Mesenchymal stem cell (in vitro differentiated cells and primary cell): ENCODE results near the gene ALDH2.

Experiments
- DNase-seq: peaks from one replicate; pipeline ENCODE4 v3.0.0-alpha.2; 2013
- H2AFZ ChIP-seq: one replicate; pipeline ENCODE4 v1.6.1; 2013; ENCODE audit warnings: low read depth, mild to moderate bottlenecking, control low read depth, inconsistent platforms, low read length, moderate library complexity
- H2AK5ac ChIP-seq: 2 replicates; pipeline ENCODE4 v1.6.1; 2013; ENCODE audit warnings: low read length, moderate library complexity, mild to moderate bottlenecking, inconsistent platforms; ENCODE audit not compliant: severe bottlenecking
- H2BK120ac ChIP-seq: one replicate; pipeline ENCODE4 v1.6.1; 2013; ENCODE audit warnings: low read depth, mild to moderate bottlenecking, inconsistent platforms, low read length, moderate library complexity
- H2BK12ac ChIP-seq, 2 experiments: one replicate each; pipeline ENCODE4 v1.6.1; 2013; ENCODE audit warnings: inconsistent platforms in 2 of 2, low read length in 2 of 2, mild to moderate bottlenecking in 2 of 2, moderate library complexity in 2 of 2, control low read depth in 1 of 2
- H2BK15ac ChIP-seq: one replicate; pipeline ENCODE4 v1.6.1; 2013; ENCODE audit warnings: mild to moderate bottlenecking, low read depth, inconsistent platforms; ENCODE audit not compliant: poor library complexity, severe bottlenecking
- H2BK5ac ChIP-seq: 2 replicates; pipeline ENCODE4 v1.6.1; 2013; ENCODE audit warnings: low read depth, mild to moderate bottlenecking, low read length, control low read depth, inconsistent platforms; ENCODE audit not compliant: poor library complexity, severe bottlenecking
- H3K14ac ChIP-seq, 2 experiments: one replicate each; pipeline ENCODE4 v1.6.1; 2013; ENCODE audit warnings: inconsistent platforms in 2 of 2, low read length in 2 of 2, control low read depth in 1 of 2, mild to moderate bottlenecking in 1 of 2, moderate library complexity in 1 of 2
- H3K18ac ChIP-seq, 2 experiments: one replicate each; pipeline ENCODE4 v1.6.1; 2013; ENCODE audit warnings: inconsistent platforms in 2 of 2, low read length in 2 of 2, control low read depth in 1 of 2, low read depth in 1 of 2, mild to moderate bottlenecking in 1 of 2
- H3K23ac ChIP-seq, 2 experiments: one replicate each; pipeline ENCODE4 v1.6.1; 2013; ENCODE audit warnings: inconsistent platforms in 2 of 2, low read length in 2 of 2, mild to moderate bottlenecking in 2 of 2, moderate library complexity in 2 of 2, control low read depth in 1 of 2
- H3K27ac ChIP-seq: 2 replicates; pipeline ENCODE4 v1.5.1; 2013; ENCODE audit warnings: mild to moderate bottlenecking, moderate library complexity, low read length, control low read depth, inconsistent platforms; ENCODE audit not compliant: poor library complexity, severe bottlenecking
- H3K27me3 ChIP-seq, 2 experiments: 2 replicates each; pipeline versions ENCODE4 v1.6.1 to v1.7.0; 2013; ENCODE audit warnings: low read length in 2 of 2, mild to moderate bottlenecking in 2 of 2, moderate library complexity in 2 of 2, control low read depth in 1 of 2, inconsistent platforms in 1 of 2; ENCODE audit not compliant: control insufficient read depth in 1 of 2, insufficient read depth in 1 of 2
- H3K36me3 ChIP-seq, 2 experiments: 2 replicates each; pipeline versions ENCODE4 v1.6.1 to v1.7.0; 2013; ENCODE audit warnings: low read length in 2 of 2, control low read depth in 1 of 2, inconsistent platforms in 1 of 2, low read depth in 1 of 2, mild to moderate bottlenecking in 1 of 2; ENCODE audit not compliant: insufficient read depth in 2 of 2, control insufficient read depth in 1 of 2
- H3K4ac ChIP-seq, 2 experiments: one replicate each; pipeline ENCODE4 v1.6.1; 2013; ENCODE audit warnings: inconsistent platforms in 2 of 2, low read length in 2 of 2, mild to moderate bottlenecking in 2 of 2, moderate library complexity in 2 of 2, control low read depth in 1 of 2, low read depth in 1 of 2
- H3K4me1 ChIP-seq: 2 replicates; pipeline ENCODE4 v1.6.1; 2013; ENCODE audit warnings: low read depth, low read length, control low read depth; ENCODE audit not compliant: control insufficient read depth, insufficient read depth
- H3K4me2 ChIP-seq: 2 replicates; pipeline ENCODE4 v1.6.1; 2013; ENCODE audit warnings: low read length, mild to moderate bottlenecking, inconsistent platforms; ENCODE audit not compliant: poor library complexity, severe bottlenecking
- H3K4me3 ChIP-seq, 2 experiments: 2 replicates each; pipeline versions ENCODE4 v1.5.1 to v1.7.0; 2013; ENCODE audit warnings: low read length in 2 of 2, mild to moderate bottlenecking in 2 of 2, control low read depth in 1 of 2, low read depth in 1 of 2; ENCODE audit not compliant: insufficient read depth in 1 of 2
- H3K79me1 ChIP-seq: replicated peaks from 2 replicates; pipeline ENCODE4 v1.6.1; 2013; ENCODE audit warnings: mild to moderate bottlenecking, control low read depth, low read length, inconsistent platforms; ENCODE audit not compliant: poor library complexity, severe bottlenecking
- H3K9ac ChIP-seq: 2 replicates; pipeline ENCODE4 v1.7.0; 2013; ENCODE audit warnings: mild to moderate bottlenecking, low read length, moderate library complexity
- H3K9me3 ChIP-seq: 2 replicates; pipeline ENCODE4 v1.7.0; 2013; ENCODE audit warnings: mild to moderate bottlenecking, low read length; ENCODE audit not compliant: control insufficient read depth
- H4K8ac ChIP-seq: one replicate; pipeline ENCODE4 v1.6.1; 2013; ENCODE audit warnings: inconsistent platforms, mild to moderate bottlenecking, low read length, moderate library complexity
- H4K91ac ChIP-seq: one replicate; pipeline ENCODE4 v1.6.1; 2013; ENCODE audit warnings: mild to moderate bottlenecking, low read length, inconsistent platforms
- WGBS: methylation state at CpG from one replicate; pipeline ENCODE4 v1.1.7; 2013; ENCODE audit warnings: mixed read lengths; 5-methylcytosine and 5-hydroxymethylcytosine counted together

ALDH2 gene

DNA sequence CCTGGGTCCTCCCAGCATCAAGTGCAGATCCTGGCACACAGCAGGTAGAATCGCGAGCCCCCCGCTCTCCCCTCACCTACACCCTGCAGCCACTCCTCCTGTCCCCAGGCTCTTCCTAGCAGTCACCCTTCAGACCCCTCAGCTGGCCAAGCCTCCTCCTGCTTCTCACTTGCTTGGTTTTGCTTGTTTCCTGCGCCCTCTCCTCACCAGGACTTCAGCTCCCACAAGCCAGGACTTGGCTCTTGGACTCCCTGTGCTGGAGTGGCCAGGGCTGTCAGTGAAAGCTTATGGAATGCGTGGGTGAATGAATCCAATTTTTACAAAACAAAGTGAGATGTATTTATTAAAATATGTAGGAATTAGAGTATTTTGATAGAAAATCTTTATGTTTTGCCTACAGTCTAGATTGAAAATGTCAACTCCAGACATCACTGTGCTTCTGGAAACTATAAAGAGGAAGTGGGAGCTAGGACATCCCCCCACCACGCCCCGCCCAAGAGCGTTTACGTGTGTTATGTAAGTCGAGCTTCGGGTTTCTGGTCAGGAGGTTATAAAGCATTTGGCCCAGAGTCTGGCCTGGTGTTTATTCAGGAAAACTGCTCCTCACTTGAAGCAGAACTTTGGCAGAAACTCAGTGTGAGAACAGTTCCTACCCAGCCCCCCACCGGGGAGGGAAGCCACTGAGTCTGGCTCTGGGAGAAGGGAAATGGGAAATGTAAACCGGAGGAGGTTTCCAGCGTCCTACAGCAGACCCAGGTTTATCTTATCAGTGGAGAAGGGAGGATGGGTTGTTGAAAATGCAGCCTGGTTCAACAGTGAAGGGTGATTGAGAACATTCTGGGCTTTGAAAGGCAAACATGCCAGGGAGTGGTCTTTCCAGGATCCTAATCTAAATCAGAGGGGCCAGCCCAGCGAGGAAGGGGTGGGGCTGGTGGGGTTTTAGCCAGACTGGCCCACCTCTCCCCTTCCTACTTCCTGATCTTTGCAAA is 8.8 kb downstream of the ALDH2 start:
- H2AK5ac ChIP-seq: no peak overlapping the region
- peak overlapping the region; percentile 95 for H4K91ac ChIP-seq
- peak overlapping the region; percentile 91 for H4K8ac ChIP-seq
- H2AFZ ChIP-seq: no peak overlapping the region
- H2BK5ac ChIP-seq: no peak overlapping the region
- H3K27me3 ChIP-seq: peaks cover 0 to 17% of the 10 kb centered on the region in 2 experiments
- H3K9me3 ChIP-seq: no peaks in the 10 kb centered on the region
- peak overlapping the region; percentile 74 to 83 for H3K18ac ChIP-seq
- H3K79me1 ChIP-seq: peaks cover 2% of the 10 kb centered on the region
- H2BK15ac ChIP-seq: peak overlapping the region; percentile 80
- H3K4me2 ChIP-seq: peak overlapping the region; percentile 40
- H3K36me3 ChIP-seq: no peaks in the 10 kb centered on the region
- 26% methylated on average over 13 of the region's 15 CpGs for WGBS
- peak overlapping the region in 1 of 2 experiments; percentile 50 for H3K14ac ChIP-seq
- peak overlapping the region; percentile 87 to 96 for H3K4ac ChIP-seq
- H2BK120ac ChIP-seq: peak overlapping the region; percentile 50
- peak overlapping the region; percentile 34 for H3K27ac ChIP-seq
- peaks cover 24% of the 10 kb centered on the region for H3K4me1 ChIP-seq
- H2BK12ac ChIP-seq: peak overlapping the region; percentile 81 to 99
- peak overlapping the region; percentile 17 for H3K9ac ChIP-seq
- peak overlapping the region in 1 of 2 experiments; percentile 86 for H3K23ac ChIP-seq
- no peak overlapping the region for H3K4me3 ChIP-seq
- peak; percentile 90 for DNase-seq

DNA sequence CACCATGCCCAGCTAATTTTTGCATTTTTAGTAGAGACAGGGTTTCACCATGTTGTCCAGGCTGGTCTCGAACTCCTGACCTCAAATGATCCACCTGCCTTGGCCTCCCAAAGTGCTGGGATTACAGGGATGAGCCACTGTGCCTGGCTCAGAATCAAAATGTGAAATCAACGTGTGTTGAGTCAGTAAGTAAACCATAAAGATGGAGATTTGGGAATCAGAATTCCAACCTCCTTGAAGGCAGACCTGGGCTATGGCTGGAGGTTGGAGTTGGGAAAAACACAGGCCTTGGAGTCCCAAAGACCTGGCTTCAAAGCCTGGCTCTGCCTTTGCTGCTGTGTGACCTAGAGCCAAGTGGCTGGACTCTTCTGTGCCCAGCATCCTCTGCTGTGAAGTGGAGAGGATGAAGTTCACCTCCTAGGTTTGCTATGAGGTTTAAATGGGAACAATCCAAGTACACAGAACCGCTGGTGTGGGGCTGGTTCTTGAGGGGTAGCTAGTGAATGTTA is 10.2 kb downstream of the ALDH2 start:
- Histone ChIP-seq H3K4me2 (no peak overlapping the region), H3K4ac (no peak overlapping the region), H3K9ac (no peak overlapping the region), H2BK12ac (peak overlapping the region; percentile 46 to 59), H2BK15ac (no peak overlapping the region), H3K27ac (no peak overlapping the region), H3K36me3 (peaks cover 3 to 7% of the 10 kb centered on the region in 2 experiments), H3K18ac (peak overlapping the region; percentile 26 to 58), H3K23ac (no peak overlapping the region), H2BK5ac (no peak overlapping the region), H3K27me3 (peaks cover 0 to 12% of the 10 kb centered on the region in 2 experiments), H2AFZ (no peak overlapping the region), H3K4me3 (no peak overlapping the region), H4K91ac (no peak overlapping the region), H2BK120ac (no peak overlapping the region), H4K8ac (peak overlapping the region; percentile 28), H2AK5ac (no peak overlapping the region), H3K14ac (no peak overlapping the region), H3K9me3 (no peaks in the 10 kb centered on the region), H3K79me1 (peaks cover 2% of the 10 kb centered on the region), H3K4me1 (peaks cover 24% of the 10 kb centered on the region)
- no peak for DNase-seq
- WGBS: 90% methylated on average over 3 of the region's 3 CpGs

DNA sequence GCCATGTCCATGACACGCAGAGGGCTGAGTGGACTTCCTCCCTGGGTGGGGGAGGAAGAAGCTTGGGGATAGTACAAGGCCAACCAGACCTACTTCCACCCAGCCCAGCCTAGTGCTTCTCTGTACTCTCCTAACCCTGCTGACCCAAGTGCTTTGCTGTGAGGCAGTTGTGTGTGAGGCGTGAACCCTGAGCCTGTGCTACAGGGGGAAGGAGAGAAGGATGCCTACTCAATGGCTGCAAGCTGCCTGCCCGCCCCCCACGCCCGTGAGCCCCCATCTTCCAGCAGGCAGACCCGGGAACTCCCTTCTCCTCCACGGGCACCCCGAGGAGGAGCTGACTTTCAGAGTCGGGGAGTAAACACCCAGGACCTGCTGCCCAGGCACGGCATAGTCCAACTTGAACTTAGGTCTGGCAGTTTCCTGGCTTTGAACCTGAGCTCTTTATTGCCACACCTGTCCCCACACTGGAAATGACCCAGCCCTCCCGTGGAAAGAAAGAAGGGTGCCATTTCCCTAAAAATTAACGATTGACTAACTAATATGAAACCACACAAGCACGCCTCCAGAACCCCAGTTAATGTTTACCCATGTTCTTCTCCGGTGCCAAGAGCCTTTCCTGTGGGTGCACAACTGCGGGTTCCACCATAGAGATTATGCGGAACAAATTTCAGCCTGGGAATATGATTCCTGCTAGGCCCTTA is 10.8 kb downstream of the ALDH2 start:
- Histone ChIP-seq H2BK15ac (no peak overlapping the region), H4K8ac (peak overlapping the region; percentile 33), H3K14ac (no peak overlapping the region), H3K18ac (peak overlapping the region; percentile 26 to 58), H3K79me1 (peaks cover 2% of the 10 kb centered on the region), H2BK12ac (peak overlapping the region; percentile 40 to 62), H3K36me3 (peaks cover 3 to 7% of the 10 kb centered on the region in 2 experiments), H3K23ac (peak overlapping the region in 1 of 2 experiments; percentile 27), H4K91ac (peak overlapping the region; percentile 55), H3K4me1 (peaks cover 24% of the 10 kb centered on the region), H3K9ac (no peak overlapping the region), H3K9me3 (no peaks in the 10 kb centered on the region), H3K4ac (peak overlapping the region; percentile 7 to 60), H2BK5ac (no peak overlapping the region), H3K4me3 (no peak overlapping the region), H2AFZ (no peak overlapping the region), H3K4me2 (peak overlapping the region; percentile 8), H2AK5ac (peak overlapping the region; percentile 77), H3K27me3 (peaks cover 0 to 12% of the 10 kb centered on the region in 2 experiments), H2BK120ac (no peak overlapping the region), H3K27ac (no peak overlapping the region)
- WGBS: 97% methylated on average over 16 of the region's 16 CpGs
- DNase-seq: no peak
